PFSK-1 (cell line): Measurements from ENCODE around the gene COX8A.

ENCODE experiments used
- POLR2AphosphoS5 ChIP-seq: IDR thresholded peaks from 2 replicates; pipeline ENCODE4 v1.6.1; 2012; ENCODE audit warnings: low read depth, mild to moderate bottlenecking, control low read depth, low read length, moderate library complexity
- SIN3A ChIP-seq: IDR thresholded peaks from 2 replicates; pipeline ENCODE4 v1.6.1; 2012; ENCODE audit warnings: mild to moderate bottlenecking, low read length, moderate library complexity, borderline replicate concordance; ENCODE audit not compliant: insufficient read depth

- TF ChIP-seq SIN3A (no peak), POLR2AphosphoS5 (no peak)
These were observed 37.0 kb downstream of the COX8A start for GRCh38 chr11:64011371-64011770.
